Measurements from ENCODE around the gene ACACA. TPM values are rescaled to one million over a fixed set of nuclear protein-coding genes. Genes with fewer than 3 reads are reported as not detected.

The ACACA gene
- total and polyA plus RNA-seq, 2 donors (not counting 3 experiments of a cell fraction or from before 2014, with no cell fraction given), result 55.3 to 124 TPM

GRCh38 chr17:37305406-37305905, 101.2 kb downstream of the ACACA start:
- FAIRE-seq (no peak), DNase-seq (ENCODE audit: low read depth, low spot score) (no peak)
- no peak overlapping the region for H3K27ac ChIP-seq (ENCODE audit: insufficient read depth, low read depth, low read length)
- no TSS peak for BruUV-seq (replicated peaks)
- no peak overlapping the region for H3K9ac ChIP-seq (replicated peaks; ENCODE audit: extremely low read depth, insufficient read depth, low read length)
- H3K27me3 ChIP-seq (ENCODE audit: control insufficient read depth in 2 of 2, insufficient read depth in 2 of 2, low read length in 2 of 2), result no peaks in the 10 kb centered on the region
- H2AFZ ChIP-seq (ENCODE audit: low read depth, low read length), result no peak overlapping the region
- TF ChIP-seq FOS (IDR thresholded peaks at IDR 0.05; ENCODE audit: borderline replicate concordance, insufficient read depth, low read length) (no peak), MYC (IDR thresholded peaks at IDR 0.05; ENCODE audit: low read depth, low read length) (no peak)
- no peak overlapping the region for H3K4me2 ChIP-seq (ENCODE audit: insufficient read depth, low read length)
- H3K79me2 ChIP-seq (ENCODE audit: control insufficient read depth, insufficient read depth, low read length), result peaks cover 41% of the 10 kb centered on the region
- H3K4me3 ChIP-seq (replicated peaks in 1 of 3; ENCODE audit: insufficient read depth in 1 of 3, low read depth in 1 of 3, low read length in 3 of 3), result no peak overlapping the region
- peaks cover 4% of the 10 kb centered on the region for H3K4me1 ChIP-seq (ENCODE audit: control insufficient read depth, extremely low read depth, insufficient read depth, low read length)
- H3K36me3 ChIP-seq (ENCODE audit: control insufficient read depth in 2 of 2, extremely low read depth in 1 of 2, insufficient read depth in 2 of 2, low read length in 2 of 2), result no peaks in the 10 kb centered on the region
- peaks cover 3% of the 10 kb centered on the region for H3K9me1 ChIP-seq (replicated peaks; ENCODE audit: control insufficient read depth, extremely low read depth, insufficient read depth, low read length)
- ChIA-PET CTCF (interaction anchor here (0.9 kb wide), 1 partner anchor 68 kb away, joined by 4 read pairs; no protein-coding TSS in a partner anchor), POLR2A (interaction anchor here (1.0 kb wide), 1 partner anchor 10 kb away, joined by 3 read pairs; no protein-coding TSS in a partner anchor)
- no peaks in the 10 kb centered on the region for H3K9me3 ChIP-seq (replicated peaks; ENCODE audit: control insufficient read depth, insufficient read depth, low read length)
- H4K20me1 ChIP-seq (replicated peaks; ENCODE audit: control insufficient read depth, extremely low read depth, insufficient read depth, low read length), result peaks cover 2% of the 10 kb centered on the region
- intact Hi-C loops (cut with micrococcal nuclease) (no loop called here), dilution Hi-C loops (cut with MboI; ENCODE audit: extremely low pct_ligation_motif_present, low sequenced_read_pairs) (no loop called here)

DNA sequence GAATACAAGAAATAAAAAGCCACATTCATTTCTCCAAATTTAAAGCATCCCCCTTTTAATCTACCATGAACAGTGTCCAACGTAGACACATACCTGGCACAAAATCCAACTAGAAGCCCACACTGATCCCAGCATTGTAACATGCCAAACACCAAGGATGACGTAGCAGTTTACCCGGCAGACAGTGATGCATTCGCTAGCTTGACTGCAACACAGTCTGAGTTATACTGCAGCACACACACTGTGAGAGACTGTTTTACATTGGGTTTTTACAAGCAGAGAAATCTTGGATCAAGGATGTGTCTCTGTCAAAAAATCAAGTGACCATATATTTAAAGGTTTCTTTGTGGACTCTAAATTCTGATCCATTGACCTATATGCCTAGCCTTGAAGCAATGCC, 105.3 kb downstream of the ACACA start:
- Histone ChIP-seq H2AFZ (ENCODE audit: low read depth, low read length) (no peak overlapping the region), H4K20me1 (replicated peaks; ENCODE audit: control insufficient read depth, extremely low read depth, insufficient read depth, low read length) (no peaks in the 10 kb centered on the region), H3K9me3 (replicated peaks; ENCODE audit: control insufficient read depth, insufficient read depth, low read length) (no peaks in the 10 kb centered on the region), H3K4me3 (replicated peaks in 1 of 3; ENCODE audit: insufficient read depth in 1 of 3, low read depth in 1 of 3, low read length in 3 of 3) (no peak overlapping the region), H3K36me3 (ENCODE audit: control insufficient read depth in 2 of 2, extremely low read depth in 1 of 2, insufficient read depth in 2 of 2, low read length in 2 of 2) (no peaks in the 10 kb centered on the region), H3K4me1 (ENCODE audit: control insufficient read depth, extremely low read depth, insufficient read depth, low read length) (peaks cover 29% of the 10 kb centered on the region), H3K27me3 (ENCODE audit: control insufficient read depth in 2 of 2, insufficient read depth in 2 of 2, low read length in 2 of 2) (no peaks in the 10 kb centered on the region), H3K4me2 (ENCODE audit: insufficient read depth, low read length) (no peak overlapping the region), H3K27ac (ENCODE audit: insufficient read depth, low read depth, low read length) (no peak overlapping the region), H3K9ac (replicated peaks; ENCODE audit: extremely low read depth, insufficient read depth, low read length) (no peak overlapping the region), H3K79me2 (ENCODE audit: control insufficient read depth, insufficient read depth, low read length) (peaks cover 34% of the 10 kb centered on the region), H3K9me1 (replicated peaks; ENCODE audit: control insufficient read depth, extremely low read depth, insufficient read depth, low read length) (peaks cover 3% of the 10 kb centered on the region)
- CTCF ChIA-PET, result interaction anchor here (2.3 to 2.9 kb wide), 2 partner anchors 61 to 72 kb away, joined by 11 to 15 read pairs; no protein-coding TSS in a partner anchor
- no peak for TF ChIP-seq POLR2AphosphoS5 (IDR thresholded peaks at IDR 0.05; ENCODE audit: insufficient read depth, low read depth, low read length)
- POLR2A ChIA-PET, result no interaction called here
- dilution Hi-C loops (cut with MboI; ENCODE audit: extremely low pct_ligation_motif_present, low sequenced_read_pairs), result no loop called here
- intact Hi-C loops (cut with micrococcal nuclease), result no loop called here
- BruUV-seq (replicated peaks), result no TSS peak
- no peak for FAIRE-seq
- no peak for DNase-seq (ENCODE audit: low read depth, low spot score)

Measured in endothelial cell of umbilical vein (primary cell).